GM19193 (cell line): Measurements from ENCODE around the gene GUCY1A2.

Experiments
- POLR2A ChIP-seq: IDR thresholded peaks from 4 replicates; pipeline ENCODE4 v1.6.1; 2011; ENCODE audit not compliant: insufficient read depth, insufficient read length; ENCODE audit errors: extremely low read depth

The GUCY1A2 gene

GRCh38 chr11:106983261-106983660, 35.0 kb downstream of the GUCY1A2 start:
- no peak for TF ChIP-seq POLR2A

DNA sequence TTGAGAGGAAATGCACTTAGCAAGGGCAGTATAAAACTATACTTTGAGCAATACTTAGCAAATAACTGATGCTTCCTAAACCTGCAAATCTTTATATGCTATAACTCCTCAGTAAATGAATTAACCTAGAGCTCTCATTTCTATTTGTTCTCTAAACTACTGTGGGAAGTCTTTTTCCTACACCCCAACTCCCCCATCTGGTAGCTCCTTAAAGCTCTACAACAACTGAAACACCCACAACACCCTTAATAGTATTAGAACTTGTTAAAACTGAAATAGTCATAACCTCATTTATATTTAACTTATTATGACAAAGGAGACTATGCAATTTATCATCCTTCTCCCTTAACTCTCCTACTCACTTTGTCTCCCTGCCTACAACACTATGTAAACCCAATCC, 43.4 kb downstream of the GUCY1A2 start:
- no peak for TF ChIP-seq POLR2A

GRCh38 chr11:106971864-106972263, 46.4 kb downstream of the GUCY1A2 start:
- no peak for TF ChIP-seq POLR2A

DNA sequence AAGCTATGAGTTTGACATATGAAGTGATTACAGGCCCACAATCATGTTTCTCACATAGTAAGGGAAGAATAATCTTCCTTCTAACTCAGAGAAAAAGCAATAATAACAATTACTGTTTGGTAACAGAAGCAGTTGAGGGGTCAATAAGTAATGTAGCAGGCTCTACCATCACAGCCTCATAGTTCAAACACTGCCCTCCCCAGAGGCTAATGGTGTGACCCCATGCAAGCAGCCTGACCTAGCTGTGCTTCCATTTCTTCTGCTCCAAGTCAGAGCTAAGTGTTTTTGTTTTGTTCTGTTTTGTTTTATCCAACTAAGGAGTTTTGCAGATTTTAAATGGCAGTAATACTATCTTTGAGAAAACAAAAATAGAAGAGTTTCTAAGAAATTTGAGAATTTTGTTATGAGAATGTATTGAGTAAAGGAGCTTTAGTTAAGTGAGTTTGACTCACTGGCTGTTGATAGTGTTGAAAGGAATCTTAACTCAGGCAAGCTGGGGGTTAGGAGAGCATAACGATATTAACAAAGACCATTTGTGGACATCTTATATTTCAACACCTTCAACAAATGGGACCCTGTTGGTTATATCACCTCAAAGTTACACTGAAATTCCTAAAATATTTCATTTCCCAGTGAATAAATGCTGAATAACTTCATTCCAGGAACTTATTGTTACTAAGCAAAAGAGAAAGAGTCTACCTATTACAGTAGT, 48.5 kb downstream of the GUCY1A2 start:
- no peak for TF ChIP-seq POLR2A

- TF ChIP-seq POLR2A = no peak
Observed at GRCh38 chr11:106962995-106963394, 55.3 kb downstream of the GUCY1A2 start.

DNA sequence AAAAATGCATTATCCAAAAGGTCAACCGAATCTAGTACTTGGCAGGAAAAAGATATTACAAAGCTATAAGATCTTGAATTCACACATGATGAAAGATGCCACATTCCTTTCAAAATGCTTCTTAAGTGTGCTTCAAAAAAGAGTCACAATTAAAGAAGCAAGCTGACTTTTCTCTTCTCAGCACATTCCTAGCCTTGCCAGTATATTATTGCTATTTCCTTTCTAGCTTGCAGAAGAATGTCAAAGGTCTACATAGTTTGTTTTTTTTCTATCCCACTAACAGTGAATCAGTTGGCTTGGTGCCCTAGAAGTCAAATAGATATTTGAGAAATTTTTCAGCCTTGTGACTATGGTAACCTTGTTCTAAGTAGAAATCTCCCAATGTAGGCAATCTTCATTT, 56.8 kb downstream of the GUCY1A2 start:
- TF ChIP-seq POLR2A = no peak

DNA sequence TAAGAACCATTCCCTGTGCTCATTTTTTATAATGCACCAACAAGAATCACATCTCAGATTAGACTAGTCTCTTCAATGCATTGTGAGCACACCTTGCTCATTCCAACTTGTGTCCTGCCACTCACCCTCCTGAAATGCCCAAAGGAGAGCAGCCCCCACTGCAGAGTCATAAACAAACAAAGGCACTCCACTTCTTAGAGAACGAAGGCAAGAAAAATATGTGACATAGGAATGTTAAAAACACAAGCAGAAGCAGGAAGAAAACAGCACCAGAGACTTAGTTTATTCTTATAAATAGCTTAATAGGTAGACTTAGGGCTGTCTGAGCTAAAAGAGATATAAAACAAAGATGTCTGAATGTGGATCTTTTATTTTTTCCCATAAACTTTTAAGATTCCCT, 57.2 kb downstream of the GUCY1A2 start:
- TF ChIP-seq POLR2A = no peak

GRCh38 chr11:106959800-106960199, 58.5 kb downstream of the GUCY1A2 start:
- TF ChIP-seq POLR2A = no peak

DNA sequence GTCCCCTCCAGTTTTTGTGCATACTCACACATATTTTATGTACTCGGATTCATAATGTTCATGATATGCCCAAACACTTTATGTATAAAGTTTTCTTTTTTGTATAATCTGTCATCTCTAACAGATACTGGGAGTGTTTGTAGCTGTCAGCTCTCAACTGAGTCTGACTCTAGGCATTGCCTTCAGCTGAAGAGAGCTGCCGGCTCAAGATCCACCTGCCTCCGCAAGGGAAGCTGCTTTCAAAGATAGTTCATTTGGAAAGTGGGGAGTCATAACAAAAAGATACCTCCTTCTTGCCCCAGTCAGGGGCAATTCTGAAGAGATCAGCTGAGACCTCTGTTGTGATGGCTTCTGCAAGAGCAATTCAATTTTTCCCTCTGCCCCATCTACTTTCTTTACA, 58.9 kb downstream of the GUCY1A2 start:
- TF ChIP-seq POLR2A = no peak

DNA sequence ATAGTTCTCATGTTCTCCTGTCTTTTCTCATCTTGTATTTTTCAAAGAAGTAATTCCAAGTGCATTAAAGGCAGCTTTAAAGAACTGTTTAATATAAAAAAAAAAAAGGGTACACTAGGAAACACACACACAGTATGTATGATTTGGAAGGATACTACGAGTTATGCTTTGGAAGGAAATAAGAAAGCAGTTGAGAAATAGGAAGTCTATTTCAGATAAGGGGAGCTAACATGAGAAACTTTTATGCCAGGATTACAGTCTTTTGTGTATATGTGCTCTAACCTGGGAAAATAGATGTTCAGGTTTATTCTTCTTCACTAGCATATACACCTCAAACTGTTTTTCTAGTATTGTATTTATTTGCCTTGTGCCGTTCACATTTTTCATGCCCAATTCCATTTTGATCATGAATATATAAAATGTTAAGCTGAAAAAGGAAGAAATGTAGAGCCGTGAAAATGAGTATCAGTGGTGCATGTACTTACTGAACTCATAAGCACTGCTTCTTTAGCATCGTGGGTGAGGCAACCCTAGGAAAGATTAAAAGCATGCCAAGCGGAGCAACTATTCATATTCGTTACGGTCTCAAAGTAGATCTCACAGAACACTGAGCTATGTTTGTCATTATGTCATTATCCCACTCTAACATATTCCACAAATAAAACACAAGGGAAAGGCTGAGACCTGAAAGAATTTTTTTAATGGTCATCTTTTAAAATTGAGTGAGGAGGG, 59.6 kb downstream of the GUCY1A2 start:
- no peak for TF ChIP-seq POLR2A

- TF ChIP-seq POLR2A = no peak
Observed at GRCh38 chr11:106957030-106957482, 61.2 kb downstream of the GUCY1A2 start.

DNA sequence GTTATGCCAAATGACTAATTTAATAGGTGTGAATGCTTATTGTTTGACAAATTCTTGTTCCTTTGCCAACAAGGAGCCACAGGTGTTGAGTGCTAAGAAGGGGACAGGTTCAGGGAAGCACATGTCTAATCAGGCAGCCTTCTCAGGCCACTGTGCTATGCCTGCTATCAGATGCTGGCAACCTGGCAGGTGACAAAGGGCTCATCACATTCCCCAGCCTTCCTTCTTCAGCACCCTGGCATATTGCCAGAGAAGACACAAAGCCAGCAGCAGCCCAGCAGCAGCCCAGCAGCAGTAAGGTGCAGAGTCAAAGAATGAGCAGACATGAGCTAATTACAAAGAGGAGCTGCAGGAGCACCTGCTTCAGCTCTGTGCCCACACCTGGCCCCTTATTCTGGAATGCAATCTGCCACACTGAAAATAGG, 68.2 kb downstream of the GUCY1A2 start:
- TF ChIP-seq POLR2A = no peak

GRCh38 chr11:106943089-106943488, 75.2 kb downstream of the GUCY1A2 start:
- no peak for TF ChIP-seq POLR2A

GRCh38 chr11:106939157-106939556, 79.1 kb downstream of the GUCY1A2 start:
- TF ChIP-seq POLR2A = no peak

GRCh38 chr11:106937111-106937510, 81.2 kb downstream of the GUCY1A2 start:
- TF ChIP-seq POLR2A = no peak

DNA sequence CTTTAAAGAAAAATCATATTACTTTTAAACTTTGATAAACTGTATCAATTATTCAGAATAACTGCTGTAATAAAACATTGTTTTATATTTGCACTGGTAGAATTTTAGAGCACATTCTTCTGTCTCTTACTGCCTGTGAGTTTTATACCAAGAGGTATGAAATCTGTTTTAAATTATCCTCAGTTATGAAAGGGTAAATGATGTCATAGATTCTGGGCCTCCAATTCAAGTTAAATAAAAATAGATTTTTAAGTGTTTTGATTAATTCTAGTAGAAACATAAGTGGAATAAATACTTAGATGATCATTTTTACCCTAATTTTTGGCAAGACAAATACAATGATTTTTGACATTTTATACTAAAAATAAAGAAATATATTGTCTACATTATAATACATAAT, 93.0 kb downstream of the GUCY1A2 start:
- no peak for TF ChIP-seq POLR2A
